Pancreas (tissue), 10 donors: ENCODE measurements around the gene TAF11L12. TPM values are rescaled to one million over a fixed set of nuclear protein-coding genes. Genes with fewer than 3 reads are reported as not detected.
"Not testable (repeated sequence)": the region's sequence is repeated elsewhere in the genome, so short reads cannot be mapped to it uniquely, and the experiment has no call there.

Experiments
- ATAC-seq, 4 donors: fragments of 200-7000 bp; cut with Tn5 transposase; one replicate each; pipeline versions ENCODE4 v1.8.0 to v1.9.1; 2020; ENCODE audit warnings: mild to moderate bottlenecking in 4 of 4, moderate library complexity in 4 of 4
- DNase-seq, 6 donors: peaks; one replicate each; pipeline ENCODE4 v3.0.0-alpha.2; 2020
- FAIRE-seq: peaks from 2 replicates; lab custom pipeline; 2012; peaks lifted over from hg19 to GRCh38; lab: Jason Lieb, UNC
- H3K27ac ChIP-seq, 4 donors: fragments of 200-600 bp; sonication (generic); 1 replicate in 3 of 4; 2 replicates in 1 of 4; pipeline versions ENCODE4 v1.5.0 to v1.8.0; 2020
- H3K27me3 ChIP-seq, 4 donors: fragments of 200-600 bp; one replicate each; pipeline ENCODE4 v1.8.0; 2021
- H3K36me3 ChIP-seq, 3 donors: fragments of 200-600 bp; sonication (generic) in 1 of 3; one replicate each; pipeline versions ENCODE4 v1.5.0 to v1.8.0; 2020 to 2021
- H3K4me1 ChIP-seq, 3 donors: fragments of 200-600 bp; one replicate each; pipeline ENCODE4 v1.8.0; 2021
- H3K4me3 ChIP-seq, 4 donors: fragments of 200-600 bp; sonication (generic) in 2 of 4; one replicate each; pipeline versions ENCODE4 v1.5.0 to v1.8.0; 2020 to 2021
- H3K9me3 ChIP-seq, 4 donors: fragments of 200-600 bp; one replicate each; pipeline ENCODE4 v1.8.0; 2021
- WGBS, 2 donors: extraction: QIAGEN DNeasy Blood & Tissue Kit; methylation state at CpG; one replicate each; pipeline ENCODE4 v1.1.7; 2013; 5-methylcytosine and 5-hydroxymethylcytosine counted together
- intact Hi-C, 3 donors: fragments of 100-400 bp; cut with DNase I; formaldehyde crosslinking; loops; one replicate each; pipeline versions ENCODE4 v1.11.1 to v1.14.2; 2022
- polyA plus RNA-seq, 2 donors: library from polyadenylated mRNA; stranded (reverse); fragments of 200-250 nt; gene quantifications; one replicate each; pipeline ENCODE4 v1.2.3, GENCODE V29; 2013
- total RNA-seq, 6 donors: library from RNA; stranded (reverse); fragmentation: NEBNext Ultra II Directional in 4 of 6; extraction: Animal tissue kit (Norgen Biotek cat#: 25700) in 4 of 6; gene quantifications; one replicate each; pipeline versions ENCODE4 v1.2.1 to v1.2.4, GENCODE V29; 2021 to 2023
- TF ChIP-seq, protein P1 (sequence below), 4 donors: fragments of 200-600 bp; sonication (generic) in 3 of 4; IDR thresholded peaks; one replicate each; pipeline versions ENCODE4 v1.5.0 to v1.8.0; 2021; ENCODE audit warnings: antibody characterized with exemption in 4 of 4
- donor health status: healthy with polysubstance abuse.
- donor health status: DM: no; HTN: no; CAD: no; lungs with moderate emphysema.
- donor health status: DM: no; HTN: no; CAD: no.
- donor health status: control.
- donor health status: control.
- donor health status: Bipolar disorder and iron deficiency.
- donor health status: DM: yes; HTN: yes; CAD: no.
- donor health status: DM: no; HTN: no; CAD: no.
- donor health status: DM: no; HTN: no; CAD: no.
- donor health status: DM: yes; HTN: yes; CAD: no.

The TAF11L12 gene
- total and polyA plus RNA-seq, 8 donors: not detected

GRCh38 chr5:17614872-17615605 lies 4.8 kb downstream of the TAF11L12 start:
- Histone ChIP-seq H3K27me3 (no peaks in the 10 kb centered on the region), H3K9me3 (no peaks in the 10 kb centered on the region), H3K4me1 (no peaks in the 10 kb centered on the region), H3K27ac (no peak overlapping the region), H3K36me3 (no peaks in the 10 kb centered on the region), H3K4me3 (no peak overlapping the region)
- no peak for FAIRE-seq
- ATAC-seq: no peak
- TF ChIP-seq, protein P1, sequence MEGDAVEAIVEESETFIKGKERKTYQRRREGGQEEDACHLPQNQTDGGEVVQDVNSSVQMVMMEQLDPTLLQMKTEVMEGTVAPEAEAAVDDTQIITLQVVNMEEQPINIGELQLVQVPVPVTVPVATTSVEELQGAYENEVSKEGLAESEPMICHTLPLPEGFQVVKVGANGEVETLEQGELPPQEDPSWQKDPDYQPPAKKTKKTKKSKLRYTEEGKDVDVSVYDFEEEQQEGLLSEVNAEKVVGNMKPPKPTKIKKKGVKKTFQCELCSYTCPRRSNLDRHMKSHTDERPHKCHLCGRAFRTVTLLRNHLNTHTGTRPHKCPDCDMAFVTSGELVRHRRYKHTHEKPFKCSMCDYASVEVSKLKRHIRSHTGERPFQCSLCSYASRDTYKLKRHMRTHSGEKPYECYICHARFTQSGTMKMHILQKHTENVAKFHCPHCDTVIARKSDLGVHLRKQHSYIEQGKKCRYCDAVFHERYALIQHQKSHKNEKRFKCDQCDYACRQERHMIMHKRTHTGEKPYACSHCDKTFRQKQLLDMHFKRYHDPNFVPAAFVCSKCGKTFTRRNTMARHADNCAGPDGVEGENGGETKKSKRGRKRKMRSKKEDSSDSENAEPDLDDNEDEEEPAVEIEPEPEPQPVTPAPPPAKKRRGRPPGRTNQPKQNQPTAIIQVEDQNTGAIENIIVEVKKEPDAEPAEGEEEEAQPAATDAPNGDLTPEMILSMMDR (IDR thresholded peaks at IDR 0.05): no peak
- 80% methylated on average over 17 of the region's 17 CpGs for WGBS, 2 donors
- intact Hi-C loops: no loop called here
- DNase-seq: no peak

- WGBS, 2 donors: 64 to 77% methylated on average over 3 of the region's 3 CpGs
Measured at GRCh38 chr5:17619354-17619753, 9.2 kb downstream of the TAF11L12 start.

DNA sequence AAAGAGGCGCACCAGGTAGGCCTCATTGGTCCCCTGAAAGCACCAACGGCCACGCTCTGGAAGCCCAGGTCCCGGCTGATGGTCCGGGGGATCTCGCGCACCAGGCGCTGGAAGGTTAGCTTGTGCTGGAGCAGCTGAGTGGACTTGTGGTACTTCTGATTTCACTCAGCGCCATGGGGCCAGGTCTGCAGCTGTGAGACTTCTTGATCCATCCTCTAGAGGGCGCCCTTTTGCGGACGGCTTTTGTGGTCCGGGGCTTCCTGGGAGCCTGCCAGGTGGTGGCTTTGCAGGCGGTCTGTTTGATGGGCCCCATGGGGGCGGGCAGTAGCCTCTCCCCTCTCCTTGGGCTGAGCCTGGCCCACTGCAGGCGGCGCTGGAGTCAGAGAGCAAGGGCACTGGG lies 10.4 kb downstream of the TAF11L12 start:
- ATAC-seq (no peak), DNase-seq (peak in 1 of 6 donors; percentile 53)

More at GRCh38 chr5:17619354-17619753, 9.2 kb downstream of the TAF11L12 start:
- Histone ChIP-seq H3K4me3 (no peak overlapping the region), H3K9me3 (no peaks in the 10 kb centered on the region), H3K27ac (no peak overlapping the region), H3K4me1 (no peaks in the 10 kb centered on the region), H3K27me3 (no peaks in the 10 kb centered on the region), H3K36me3 (no peaks in the 10 kb centered on the region)
- intact Hi-C loops: no loop called here
- FAIRE-seq: no peak
- no peak for ATAC-seq
- no peak for DNase-seq
- TF ChIP-seq, protein P1 (IDR thresholded peaks at IDR 0.05): no peak

DNA sequence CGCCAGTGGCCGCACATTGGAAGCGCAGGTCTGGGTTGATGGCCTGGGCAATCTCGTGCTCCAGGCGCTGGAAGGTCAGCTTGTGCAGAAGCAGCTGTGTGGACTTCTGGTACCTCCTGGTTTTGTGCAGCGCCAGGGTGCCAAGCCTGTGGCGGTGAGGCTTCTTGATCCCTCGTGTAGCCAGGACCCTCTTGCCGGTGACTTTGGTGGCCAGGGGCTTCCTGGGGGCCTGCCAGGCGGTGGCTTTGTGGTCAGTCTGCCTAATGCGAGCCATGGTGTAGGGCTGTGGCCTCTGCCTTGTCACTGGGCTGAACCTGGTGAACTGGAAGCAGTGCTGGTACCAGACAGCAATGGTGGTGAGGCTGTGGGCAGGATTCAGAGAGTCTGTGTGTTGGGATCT lies 15.5 kb downstream of the TAF11L12 start:
- H3K4me1 ChIP-seq: no peaks in the 10 kb centered on the region

More for the DNA sequence above, 10.4 kb downstream of the TAF11L12 start:
- no peaks in the 10 kb centered on the region for H3K36me3 ChIP-seq
- no peak overlapping the region for H3K27ac ChIP-seq
- 66 to 85% methylated on average over 17 of the region's 17 CpGs for WGBS, 2 donors
- TF ChIP-seq, protein P1 (IDR thresholded peaks at IDR 0.05): no peak
- H3K27me3 ChIP-seq: no peaks in the 10 kb centered on the region
- FAIRE-seq: no peak
- H3K4me1 ChIP-seq: no peaks in the 10 kb centered on the region
- no peak overlapping the region for H3K4me3 ChIP-seq
- intact Hi-C loops: no loop called here
- no peaks in the 10 kb centered on the region for H3K9me3 ChIP-seq

DNA sequence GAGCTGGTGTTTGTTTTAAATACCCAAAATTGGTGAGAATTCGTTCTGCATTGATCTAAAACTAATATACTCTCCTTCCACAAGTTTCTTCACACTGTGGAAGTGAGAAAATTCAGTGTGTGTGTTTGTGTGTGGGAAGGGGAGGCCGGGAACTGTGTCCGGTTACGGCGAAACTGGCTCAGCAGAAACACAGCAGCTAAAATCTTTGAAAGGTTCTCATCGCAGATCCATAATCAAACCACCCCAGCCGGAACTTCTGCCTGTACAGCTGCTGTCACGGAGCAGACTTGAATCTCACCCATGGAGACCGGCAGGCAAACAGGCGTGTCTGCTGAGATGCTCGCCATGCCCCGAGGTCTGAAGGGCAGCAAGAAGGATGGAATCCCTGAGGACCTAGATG lies 21.6 kb downstream of the TAF11L12 start, which contains the start of gene TAF11L13:
Gene TAF11L13 (plus strand): TSS at position 301 of the 400 bp plus-strand sequence.
- H3K4me1 ChIP-seq, H3K4me3 ChIP-seq, DNase-seq, H3K27me3 ChIP-seq, FAIRE-seq, H3K36me3 ChIP-seq, ATAC-seq, H3K27ac ChIP-seq, H3K9me3 ChIP-seq, intact Hi-C loops: not testable (repeated sequence)
- WGBS, 2 donors: 65 to 80% methylated on average over 7 to 9 of the region's 12 CpGs

More for the DNA sequence above, 15.5 kb downstream of the TAF11L12 start:
- WGBS, 2 donors: 69 to 87% methylated on average over 11 of the region's 11 CpGs
- intact Hi-C loops: no loop called here
- TF ChIP-seq, protein P1 (IDR thresholded peaks at IDR 0.05): no peak
- H3K4me3 ChIP-seq: no peak overlapping the region
- no peak for FAIRE-seq
- H3K9me3 ChIP-seq: no peaks in the 10 kb centered on the region
- no peaks in the 10 kb centered on the region for H3K27me3 ChIP-seq
- H3K27ac ChIP-seq: no peak overlapping the region
- no peaks in the 10 kb centered on the region for H3K36me3 ChIP-seq
- ATAC-seq: no peak
- no peak for DNase-seq
